Measurements from ENCODE around the gene MASP1.

Gene MASP1

GRCh38 chr3:187186375-187186774, 105.2 kb downstream of the MASP1 start:
- DNase-seq (ENCODE audit: low read depth) = no peak

GRCh38 chr3:187185759-187186158, 105.8 kb downstream of the MASP1 start:
- DNase-seq (ENCODE audit: low read depth) = no peak

All from stromal cell of bone marrow (primary cell).